ENCODE measurements around the gene TANGO6.
A peak's percentile ranks its signal among the peaks of the same experiment; 100 is the strongest.
"Not testable (repeated sequence)": the region's sequence is repeated elsewhere in the genome, so short reads cannot be mapped to it uniquely, and the experiment has no call there.

Gene TANGO6

GRCh38 chr16:69115837-69116236 is 272.5 kb downstream of the TANGO6 start:
- no peaks in the 10 kb centered on the region for H3K27me3 Mint-ChIP-seq
- H3K27ac Mint-ChIP-seq: peak overlapping the region; percentile 27
- no peaks in the 10 kb centered on the region for H3K9me3 Mint-ChIP-seq
- no peak for DNase-seq
- peaks cover 4% of the 10 kb centered on the region for H3K4me1 Mint-ChIP-seq (ENCODE audit: low read depth)
- peaks cover 69% of the 10 kb centered on the region for H3K36me3 Mint-ChIP-seq (ENCODE audit: low read depth)
- no peak overlapping the region for H3K4me3 Mint-ChIP-seq

- H3K4me1 Mint-ChIP-seq (ENCODE audit: low read depth): peaks cover 7% of the 10 kb centered on the region
- no peaks in the 10 kb centered on the region for H3K9me3 Mint-ChIP-seq
- no peak for DNase-seq
- no peak overlapping the region for H3K27ac Mint-ChIP-seq
- H3K4me3 Mint-ChIP-seq: no peak overlapping the region
- no peaks in the 10 kb centered on the region for H3K27me3 Mint-ChIP-seq
- peaks cover 73% of the 10 kb centered on the region for H3K36me3 Mint-ChIP-seq (ENCODE audit: low read depth)
These were observed 273.0 kb downstream of the TANGO6 start for GRCh38 chr16:69116256-69116875.

- H3K27me3 Mint-ChIP-seq: no peaks in the 10 kb centered on the region
- H3K4me3 Mint-ChIP-seq: no peak overlapping the region
- no peak overlapping the region for H3K27ac Mint-ChIP-seq
- peaks cover 7% of the 10 kb centered on the region for H3K4me1 Mint-ChIP-seq (ENCODE audit: low read depth)
- no peaks in the 10 kb centered on the region for H3K9me3 Mint-ChIP-seq
- DNase-seq: peak; percentile 14
- H3K36me3 Mint-ChIP-seq (ENCODE audit: low read depth): peaks cover 74% of the 10 kb centered on the region
These were observed 273.6 kb downstream of the TANGO6 start for GRCh38 chr16:69116906-69117305.

- Mint-ChIP-seq H3K9me3 (no peaks in the 10 kb centered on the region), H3K4me3 (no peak overlapping the region), H3K27ac (no peak overlapping the region), H3K27me3 (no peaks in the 10 kb centered on the region), H3K4me1 (ENCODE audit: low read depth) (peaks cover 7% of the 10 kb centered on the region), H3K36me3 (ENCODE audit: low read depth) (peaks cover 77% of the 10 kb centered on the region)
- no peak for DNase-seq
These were observed 275.1 kb downstream of the TANGO6 start for GRCh38 chr16:69118468-69118867.

- Mint-ChIP-seq H3K27ac (no peak overlapping the region), H3K4me1 (ENCODE audit: low read depth) (peaks cover 8% of the 10 kb centered on the region), H3K4me3 (no peak overlapping the region), H3K36me3 (ENCODE audit: low read depth) (peaks cover 76% of the 10 kb centered on the region), H3K27me3 (no peaks in the 10 kb centered on the region), H3K9me3 (no peaks in the 10 kb centered on the region)
- no peak for DNase-seq
These were observed 275.7 kb downstream of the TANGO6 start for GRCh38 chr16:69118994-69119393.

GRCh38 chr16:69119536-69119935 is 276.2 kb downstream of the TANGO6 start:
- Mint-ChIP-seq H3K27me3 (no peaks in the 10 kb centered on the region), H3K36me3 (ENCODE audit: low read depth) (peaks cover 74% of the 10 kb centered on the region), H3K4me1 (ENCODE audit: low read depth) (peaks cover 10% of the 10 kb centered on the region), H3K27ac (no peak overlapping the region), H3K9me3 (no peaks in the 10 kb centered on the region), H3K4me3 (no peak overlapping the region)
- no peak for DNase-seq

GRCh38 chr16:69120096-69120664 is 276.8 kb downstream of the TANGO6 start:
- H3K27ac Mint-ChIP-seq: no peak overlapping the region
- peaks cover 12% of the 10 kb centered on the region for H3K4me1 Mint-ChIP-seq (ENCODE audit: low read depth)
- no peak overlapping the region for H3K4me3 Mint-ChIP-seq
- peaks cover 71% of the 10 kb centered on the region for H3K36me3 Mint-ChIP-seq (ENCODE audit: low read depth)
- DNase-seq: no peak
- H3K9me3 Mint-ChIP-seq: no peaks in the 10 kb centered on the region
- H3K27me3 Mint-ChIP-seq: no peaks in the 10 kb centered on the region

- peaks cover 34% of the 10 kb centered on the region for H3K4me1 Mint-ChIP-seq (ENCODE audit: low read depth)
- DNase-seq: peak; percentile 46
- H3K4me3 Mint-ChIP-seq: no peak overlapping the region
- peak overlapping the region; percentile 51 for H3K27ac Mint-ChIP-seq
- H3K27me3 Mint-ChIP-seq: no peaks in the 10 kb centered on the region
- no peaks in the 10 kb centered on the region for H3K9me3 Mint-ChIP-seq
- H3K36me3 Mint-ChIP-seq (ENCODE audit: low read depth): peaks cover 64% of the 10 kb centered on the region
These were observed 280.6 kb downstream of the TANGO6 start for GRCh38 chr16:69123910-69124309.

GRCh38 chr16:69124406-69124805 is 281.1 kb downstream of the TANGO6 start:
- not testable (repeated sequence) for DNase-seq, H3K9me3 Mint-ChIP-seq, H3K4me3 Mint-ChIP-seq, H3K27me3 Mint-ChIP-seq, H3K27ac Mint-ChIP-seq
- H3K36me3 Mint-ChIP-seq (ENCODE audit: low read depth): peaks cover 62% of the 10 kb centered on the region
- H3K4me1 Mint-ChIP-seq (ENCODE audit: low read depth): peaks cover 37% of the 10 kb centered on the region

GRCh38 chr16:69124961-69125360 is 281.6 kb downstream of the TANGO6 start:
- Mint-ChIP-seq H3K36me3 (ENCODE audit: low read depth) (peaks cover 62% of the 10 kb centered on the region), H3K4me1 (ENCODE audit: low read depth) (peaks cover 42% of the 10 kb centered on the region), H3K27ac (peak overlapping the region; percentile 39)
- H3K27me3 Mint-ChIP-seq, H3K9me3 Mint-ChIP-seq, H3K4me3 Mint-ChIP-seq, DNase-seq: not testable (repeated sequence)

GRCh38 chr16:69126221-69126620 is 282.9 kb downstream of the TANGO6 start:
- Mint-ChIP-seq H3K4me1 (ENCODE audit: low read depth) (peaks cover 51% of the 10 kb centered on the region), H3K9me3 (no peaks in the 10 kb centered on the region), H3K27ac (peak overlapping the region; percentile 24), H3K27me3 (no peaks in the 10 kb centered on the region), H3K4me3 (no peak overlapping the region), H3K36me3 (ENCODE audit: low read depth) (peaks cover 61% of the 10 kb centered on the region)
- no peak for DNase-seq

- Mint-ChIP-seq H3K27ac (peak overlapping the region; percentile 24), H3K4me1 (ENCODE audit: low read depth) (peaks cover 53% of the 10 kb centered on the region), H3K36me3 (ENCODE audit: low read depth) (peaks cover 64% of the 10 kb centered on the region)
- H3K9me3 Mint-ChIP-seq, DNase-seq, H3K4me3 Mint-ChIP-seq, H3K27me3 Mint-ChIP-seq: not testable (repeated sequence)
These were observed 283.5 kb downstream of the TANGO6 start for GRCh38 chr16:69126801-69127200.

GRCh38 chr16:69127966-69128510 is 284.7 kb downstream of the TANGO6 start:
- peaks cover 53% of the 10 kb centered on the region for H3K4me1 Mint-ChIP-seq (ENCODE audit: low read depth)
- no peaks in the 10 kb centered on the region for H3K27me3 Mint-ChIP-seq
- H3K9me3 Mint-ChIP-seq: no peaks in the 10 kb centered on the region
- H3K36me3 Mint-ChIP-seq (ENCODE audit: low read depth): peaks cover 68% of the 10 kb centered on the region
- no peak for DNase-seq
- no peak overlapping the region for H3K4me3 Mint-ChIP-seq
- H3K27ac Mint-ChIP-seq: peak overlapping the region; percentile 9

- Mint-ChIP-seq H3K9me3 (no peaks in the 10 kb centered on the region), H3K27me3 (no peaks in the 10 kb centered on the region), H3K4me3 (peak overlapping the region; percentile 96), H3K36me3 (ENCODE audit: low read depth) (peaks cover 83% of the 10 kb centered on the region), H3K4me1 (ENCODE audit: low read depth) (peaks cover 60% of the 10 kb centered on the region), H3K27ac (peak overlapping the region; percentile 97)
- DNase-seq: no peak
These were observed 287.1 kb downstream of the TANGO6 start for GRCh38 chr16:69130461-69130860.

- no peak for DNase-seq
- H3K36me3 Mint-ChIP-seq (ENCODE audit: low read depth): peaks cover 91% of the 10 kb centered on the region
- peak overlapping the region; percentile 96 for H3K4me3 Mint-ChIP-seq
- H3K4me1 Mint-ChIP-seq (ENCODE audit: low read depth): peaks cover 61% of the 10 kb centered on the region
- no peaks in the 10 kb centered on the region for H3K9me3 Mint-ChIP-seq
- H3K27me3 Mint-ChIP-seq: no peaks in the 10 kb centered on the region
- peak overlapping the region; percentile 97 for H3K27ac Mint-ChIP-seq
These were observed 288.0 kb downstream of the TANGO6 start for GRCh38 chr16:69131167-69131838.
